HepG2 (cell line): ENCODE data around the gene KIAA1755. TPM values are rescaled to one million over a fixed set of nuclear protein-coding genes. Genes with fewer than 3 reads are reported as not detected.

ENCODE experiments used
- ATAC-seq: fragments of 200-7000 bp; cut with Tn5 transposase; 3 replicates; pipeline ENCODE4 v1.9.1; 2020; ENCODE audit warnings: mild to moderate bottlenecking, moderate library complexity
- BruUV-seq: library from RNA; stranded (reverse); fragments of 400-500 nt; replicated peaks from 2 replicates; lab custom pipeline; 2021; lab: Mats Ljungman, UMichigan
- CTCF ChIA-PET: fragments of 300-600 bp; formaldehyde crosslinking; extraction: SDS; loops from one replicate; lab custom pipeline; 2021; ENCODE audit warnings: low total read pairs, inconsistent platforms, low intra/inter-chr PET ratio; lab: Yijun Ruan, JAX
- POLR2A ChIA-PET: fragments of 350-600 bp; sonication (Branson Sonifier 250); formaldehyde crosslinking; loops from one replicate; lab custom pipeline; 2020; ENCODE audit warnings: antibody characterized with exemption, inconsistent platforms; lab: Yijun Ruan, JAX
- DNase-seq: peaks from one replicate; pipeline ENCODE4 v3.0.0-alpha.2; 2015; ENCODE audit warnings: low spot score
- FAIRE-seq: peaks from 3 replicates; lab custom pipeline; 2011; peaks lifted over from hg19 to GRCh38; lab: Jason Lieb, UNC
- H2AFZ ChIP-seq: one replicate; pipeline ENCODE4 v1.6.1; 2011; ENCODE audit warnings: low read length, inconsistent platforms
- H3K27ac ChIP-seq: fragments of 300-600 bp; 3 replicates; pipeline ENCODE4 v1.8.0; 2011; ENCODE audit warnings: mixed run types, mild to moderate bottlenecking, mixed read lengths, low read length, inconsistent platforms; ENCODE audit not compliant: insufficient read depth; ENCODE audit errors: extremely low read length
- H3K27me3 ChIP-seq, 2 experiments: fragments of 200-600 bp in 1 of 2; 2 replicates in 1 of 2; 3 replicates in 1 of 2; pipeline versions ENCODE4 v1.6.0 to v1.8.0; 2011; ENCODE audit warnings: low read length in 2 of 2, mild to moderate bottlenecking in 2 of 2, moderate library complexity in 2 of 2, inconsistent platforms in 1 of 2; ENCODE audit not compliant: insufficient read depth in 2 of 2, control insufficient read depth in 1 of 2
- H3K36me3 ChIP-seq, 2 experiments: fragments of 200-600 bp in 1 of 2; replicated peaks in 1 of 2; 2 replicates in 1 of 2; 3 replicates in 1 of 2; pipeline versions ENCODE4 v1.5.1 to v1.8.0; 2011; ENCODE audit warnings: low read length in 2 of 2, inconsistent platforms in 1 of 2; ENCODE audit not compliant: insufficient read depth in 2 of 2, control insufficient read depth in 1 of 2
- H3K4me1 ChIP-seq: 2 replicates; pipeline ENCODE4 v1.5.1; 2012; ENCODE audit warnings: low read length, inconsistent platforms; ENCODE audit not compliant: insufficient read depth
- H3K4me2 ChIP-seq: 2 replicates; pipeline ENCODE4 v1.6.0; 2011; ENCODE audit warnings: low read depth, low read length, inconsistent platforms
- H3K4me3 ChIP-seq, 3 experiments: fragments of 200-600 bp in 1 of 3; sonication (generic), shearing (Covaris generic) in 1 of 3; replicated peaks in 1 of 3; 2 replicates each; pipeline ENCODE4 v1.5.1; 2011 to 2016; ENCODE audit warnings: low read length in 3 of 3, inconsistent platforms in 2 of 3, low read depth in 2 of 3, mild to moderate bottlenecking in 2 of 3, control low read depth in 1 of 3, mixed read lengths in 1 of 3; ENCODE audit not compliant: insufficient read depth in 1 of 3
- H3K79me2 ChIP-seq: one replicate; pipeline ENCODE4 v1.6.1; 2011; ENCODE audit warnings: low read length, inconsistent platforms; ENCODE audit not compliant: insufficient read depth
- H3K9ac ChIP-seq: 2 replicates; pipeline ENCODE4 v1.6.0; 2011; ENCODE audit warnings: mild to moderate bottlenecking, low read depth, low read length, inconsistent platforms; ENCODE audit not compliant: insufficient read depth
- H3K9me3 ChIP-seq: 2 replicates; pipeline ENCODE4 v1.5.1; 2012; ENCODE audit warnings: mild to moderate bottlenecking, low read length
- H4K20me1 ChIP-seq: 2 replicates; pipeline ENCODE4 v1.6.0; 2011; ENCODE audit warnings: inconsistent platforms, mild to moderate bottlenecking, low read length, moderate library complexity; ENCODE audit not compliant: insufficient read depth
- CEBPG ChIP-seq: IDR thresholded peaks from 2 replicates; pipeline ENCODE4 v1.6.1; 2016
- CHD2 ChIP-seq: IDR thresholded peaks from 2 replicates; pipeline ENCODE4 v1.6.1; 2011; ENCODE audit warnings: low read depth, low read length, improper control_type of control experiment
- MED1 ChIP-seq: sonication (generic); formaldehyde crosslinking; IDR thresholded peaks from 2 replicates; pipeline ENCODE4 v1.4.0; 2020; ENCODE audit warnings: missing genetic modification reagents
- TAF15 ChIP-seq: fragments of 200-400 bp; formaldehyde crosslinking; IDR thresholded peaks from one replicate; pipeline ENCODE4 v1.6.1; 2018; ENCODE audit warnings: mild to moderate bottlenecking, low read depth, low read length; ENCODE audit not compliant: poor library complexity, severe bottlenecking
- U2AF1 ChIP-seq: fragments of 200-400 bp; formaldehyde crosslinking; optimal IDR thresholded peaks from 2 replicates; pipeline ENCODE3; 2017; ENCODE audit warnings: mild to moderate bottlenecking, low read depth, low read length
- ZC3H4 ChIP-seq: sonication (generic); formaldehyde crosslinking; IDR thresholded peaks from 2 replicates; pipeline ENCODE4 v1.4.0; 2020; ENCODE audit warnings: missing genetic modification reagents, borderline replicate concordance
- ZNF782 ChIP-seq: sonication (generic); formaldehyde crosslinking; IDR thresholded peaks from 2 replicates; pipeline ENCODE4 v1.4.0; 2020; ENCODE audit warnings: missing genetic modification reagents, mild to moderate bottlenecking, borderline replicate concordance
- WGBS: methylation state at CpG from one replicate; pipeline ENCODE4 v1.1.6; 2017; ENCODE audit warnings: low lambda C conversion rate; 5-methylcytosine and 5-hydroxymethylcytosine counted together
- in situ Hi-C: cut with HindIII; loops from 2 replicates; pipeline ENCODE4 v1.10.0; 2017; ENCODE audit warnings: low pct_unique_long_range_greater_than_20kb; ENCODE audit not compliant: extremely low pct_ligation_motif_present
- intact Hi-C: fragments of 100-400 bp; cut with micrococcal nuclease; formaldehyde crosslinking; loops from one replicate; pipeline ENCODE4 v1.10.0; 2022; ENCODE audit not compliant: unreplicated experiment
- polyA plus RNA-seq, 8 experiments: library from polyadenylated mRNA; depleted of rRNA in 3 of 8; stranded (reverse) in 7 of 8; unstranded in 1 of 8; fragments of >200 nt; fragmentation: Illumina TruSeq in 4 of 8; extraction: Trizol in 4 of 8; gene quantifications; 2 replicates each; pipeline versions ENCODE4 v1.2.1 to v1.2.3, GENCODE V29; 2011 to 2016; ENCODE audit warnings: low read depth in 4 of 8, missing spikeins in 1 of 8, mixed read lengths in 1 of 8; ENCODE audit not compliant: insufficient read depth in 1 of 8
- total RNA-seq, 5 experiments: library from RNA; depleted of rRNA; stranded (reverse); fragments of >200 nt; fragmentation: Illumina TruSeq; extraction: Trizol; gene quantifications; 2 replicates each; pipeline ENCODE4 v1.2.3, GENCODE V29; 2016; ENCODE audit warnings: low read depth in 1 of 5
- TF ChIP-seq, protein P1 (sequence below): sonication (generic); formaldehyde crosslinking; IDR thresholded peaks from 2 replicates; pipeline ENCODE4 v1.5.0; 2020; ENCODE audit warnings: mild to moderate bottlenecking, missing genetic modification reagents

The KIAA1755 gene
- total and polyA plus RNA-seq, 2 of the 13 experiments (the other 11 are each of a cell fraction or from before 2014, with no cell fraction given): 0.04 TPM; not detected in 1

DNA sequence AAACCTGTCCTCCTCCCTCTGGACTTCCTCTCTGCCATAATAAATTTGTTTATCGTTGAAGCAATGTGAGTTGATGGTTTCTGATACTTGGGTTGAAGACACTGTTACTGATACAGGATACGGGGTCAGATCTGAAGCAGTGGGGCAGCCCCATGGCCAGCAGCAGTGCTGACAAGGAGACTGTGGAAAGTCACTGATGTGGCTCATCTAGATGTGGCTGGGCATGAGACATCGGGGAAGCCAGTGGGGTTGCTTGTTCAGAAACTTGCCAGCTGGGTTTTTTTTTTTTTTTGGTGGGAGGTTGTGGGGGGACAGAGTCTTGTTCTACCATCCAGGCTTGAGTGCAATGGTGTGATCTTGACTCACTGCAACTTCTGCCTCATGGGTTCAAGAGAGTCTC lies 40.8 kb upstream of the KIAA1755 start:
- no TSS peak for BruUV-seq
- no peak overlapping the region for H2AFZ ChIP-seq
- no peaks in the 10 kb centered on the region for H3K79me2 ChIP-seq
- no peak overlapping the region for H3K27ac ChIP-seq
- H3K27me3 ChIP-seq: peaks cover 2 to 30% of the 10 kb centered on the region in 2 experiments; a peak in 3 of 5 replicates
- DNase-seq: no peak
- intact Hi-C loops (no loop called here), in situ Hi-C loops (no loop called here)
- no peaks in the 10 kb centered on the region for H3K36me3 ChIP-seq
- TF ChIP-seq CEBPG (CRISPR knock-in tag): no peak
- TF ChIP-seq TAF15: no peak
- TF ChIP-seq, protein P1, sequence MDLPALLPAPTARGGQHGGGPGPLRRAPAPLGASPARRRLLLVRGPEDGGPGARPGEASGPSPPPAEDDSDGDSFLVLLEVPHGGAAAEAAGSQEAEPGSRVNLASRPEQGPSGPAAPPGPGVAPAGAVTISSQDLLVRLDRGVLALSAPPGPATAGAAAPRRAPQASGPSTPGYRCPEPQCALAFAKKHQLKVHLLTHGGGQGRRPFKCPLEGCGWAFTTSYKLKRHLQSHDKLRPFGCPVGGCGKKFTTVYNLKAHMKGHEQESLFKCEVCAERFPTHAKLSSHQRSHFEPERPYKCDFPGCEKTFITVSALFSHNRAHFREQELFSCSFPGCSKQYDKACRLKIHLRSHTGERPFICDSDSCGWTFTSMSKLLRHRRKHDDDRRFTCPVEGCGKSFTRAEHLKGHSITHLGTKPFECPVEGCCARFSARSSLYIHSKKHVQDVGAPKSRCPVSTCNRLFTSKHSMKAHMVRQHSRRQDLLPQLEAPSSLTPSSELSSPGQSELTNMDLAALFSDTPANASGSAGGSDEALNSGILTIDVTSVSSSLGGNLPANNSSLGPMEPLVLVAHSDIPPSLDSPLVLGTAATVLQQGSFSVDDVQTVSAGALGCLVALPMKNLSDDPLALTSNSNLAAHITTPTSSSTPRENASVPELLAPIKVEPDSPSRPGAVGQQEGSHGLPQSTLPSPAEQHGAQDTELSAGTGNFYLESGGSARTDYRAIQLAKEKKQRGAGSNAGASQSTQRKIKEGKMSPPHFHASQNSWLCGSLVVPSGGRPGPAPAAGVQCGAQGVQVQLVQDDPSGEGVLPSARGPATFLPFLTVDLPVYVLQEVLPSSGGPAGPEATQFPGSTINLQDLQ (CRISPR knock-in tag): no peak
- no peak for TF ChIP-seq ZNF782 (CRISPR knock-in tag)
- no peak for TF ChIP-seq MED1 (CRISPR knock-in tag)
- no peak for TF ChIP-seq U2AF1
- TF ChIP-seq CHD2: no peak
- no peak for TF ChIP-seq ZC3H4 (CRISPR knock-in tag)
- no peak overlapping the region for H3K4me2 ChIP-seq
- WGBS: 36% methylated on average over 3 of the region's 3 CpGs
- ChIA-PET POLR2A (no interaction called here), CTCF (no interaction called here)
- H4K20me1 ChIP-seq: no peaks in the 10 kb centered on the region
- H3K9ac ChIP-seq: no peak overlapping the region
- no peaks in the 10 kb centered on the region for H3K9me3 ChIP-seq
- peaks cover 6% of the 10 kb centered on the region; the same call in 1 of the 2 replicates for H3K4me1 ChIP-seq
- FAIRE-seq: no peak
- no peak overlapping the region for H3K4me3 ChIP-seq
- ATAC-seq: no peak
